PC-3 (cell line): ENCODE data around the gene MRPL14. TPM values are rescaled to one million over a fixed set of nuclear protein-coding genes. Genes with fewer than 3 reads are reported as not detected.

ENCODE experiments used
- ATAC-seq: fragments of 200-7000 bp; cut with Tn5 transposase; 2 replicates; pipeline ENCODE4 v1.9.1; 2020; ENCODE audit warnings: mild to moderate bottlenecking, moderate library complexity
- BruUV-seq: library from RNA; stranded (reverse); fragments of 400-500 nt; replicated peaks from 2 replicates; lab custom pipeline; 2021; lab: Mats Ljungman, UMichigan
- CTCF ChIA-PET: fragments of 300-600 bp; sonication (Branson Sonifier 250); formaldehyde crosslinking; loops from one replicate; lab custom pipeline; 2022; ENCODE audit warnings: antibody characterized with exemption; lab: Charles Lee
- POLR2A ChIA-PET: fragments of 300-600 bp; sonication (Branson Sonifier 250); formaldehyde crosslinking; loops from one replicate; lab custom pipeline; 2022; ENCODE audit warnings: antibody characterized with exemption; ENCODE audit not compliant: unreplicated experiment; lab: Charles Lee
- DNase-seq: peaks from one replicate; pipeline ENCODE4 v3.0.0-alpha.2; 2015
- H2AFZ ChIP-seq: fragments of 300-600 bp; sonication (generic); 2 replicates; pipeline ENCODE4 v1.6.0; 2016; ENCODE audit warnings: antibody characterized with exemption, low read length
- H3F3A ChIP-seq: fragments of 300-600 bp; sonication (generic); one replicate; pipeline ENCODE4 v1.6.0; 2017; ENCODE audit warnings: antibody characterized with exemption, low read length, control low read depth, mild to moderate bottlenecking; ENCODE audit not compliant: unreplicated experiment
- H3K27ac ChIP-seq: fragments of 300-600 bp; sonication (generic); 2 replicates; pipeline ENCODE4 v1.5.1; 2016; ENCODE audit warnings: mild to moderate bottlenecking, low read length
- H3K27me3 ChIP-seq: fragments of 300-600 bp; sonication (generic); 2 replicates; pipeline ENCODE4 v1.6.1; 2016; ENCODE audit warnings: low read length, mixed read lengths
- H3K36me3 ChIP-seq: fragments of 300-600 bp; sonication (generic); 2 replicates; pipeline ENCODE4 v1.6.1; 2016; ENCODE audit warnings: low read depth, mixed run types, low read length, mixed read lengths
- H3K4me1 ChIP-seq: fragments of 300-600 bp; sonication (generic); 2 replicates; pipeline ENCODE4 v1.5.1; 2016; ENCODE audit warnings: low read length; ENCODE audit not compliant: insufficient read depth
- H3K4me2 ChIP-seq: fragments of 300-600 bp; sonication (generic); 2 replicates; pipeline ENCODE4 v1.6.0; 2016; ENCODE audit warnings: low read length
- H3K4me3 ChIP-seq: fragments of 300-600 bp; sonication (generic); 2 replicates; pipeline ENCODE4 v1.5.1; 2016; ENCODE audit warnings: mild to moderate bottlenecking, low read length, mixed read lengths
- H3K79me2 ChIP-seq: fragments of 300-600 bp; sonication (generic); 2 replicates; pipeline ENCODE4 v1.6.1; 2017; ENCODE audit warnings: low read length, mixed read lengths
- H3K9ac ChIP-seq: fragments of 300-600 bp; sonication (generic); 2 replicates; pipeline ENCODE4 v1.6.0; 2016; ENCODE audit warnings: mild to moderate bottlenecking, low read length
- H3K9me2 ChIP-seq: fragments of 300-600 bp; sonication (generic); replicated peaks from 2 replicates; pipeline ENCODE4 v1.6.1; 2016; ENCODE audit warnings: mixed run types, low read length, mixed read lengths
- H3K9me3 ChIP-seq: fragments of 300-600 bp; sonication (generic); 2 replicates; pipeline ENCODE4 v1.6.1; 2016; ENCODE audit warnings: low read length, mixed read lengths
- H4K20me1 ChIP-seq: fragments of 300-600 bp; sonication (generic); 2 replicates; pipeline ENCODE4 v1.6.1; 2016; ENCODE audit warnings: low read length, mixed read lengths
- CTCF ChIP-seq: fragments of 300-600 bp; sonication (generic); conservative IDR thresholded peaks from 2 replicates; pipeline ENCODE4 v1.5.1; 2017; ENCODE audit warnings: antibody characterized with exemption, low read depth, mild to moderate bottlenecking, low read length
- EZH2 ChIP-seq: fragments of 300-600 bp; sonication (generic); IDR thresholded peaks from one replicate; pipeline ENCODE4 v1.6.1; 2017; ENCODE audit warnings: antibody characterized with exemption, mild to moderate bottlenecking, low read length; ENCODE audit not compliant: unreplicated experiment
- EZH2phosphoT487 ChIP-seq: fragments of 300-600 bp; sonication (generic); IDR thresholded peaks from 2 replicates; pipeline ENCODE4 v1.6.1; 2018; ENCODE audit warnings: mild to moderate bottlenecking, antibody characterized with exemption, low read length, borderline replicate concordance
- intact Hi-C: fragments of 100-400 bp; cut with micrococcal nuclease; formaldehyde crosslinking; loops from 2 replicates; pipeline ENCODE4 v1.9.0; 2023
- total RNA-seq: library from RNA; depleted of rRNA; stranded (reverse); fragments of >200 nt; gene quantifications from 2 replicates; pipeline ENCODE4 v1.2.3, GENCODE V29; 2014

The MRPL14 gene
- total RNA-seq, 1 experiment from 2014 or later: 192 TPM

GRCh38 chr6:44085219-44085618, 42.0 kb downstream of the MRPL14 start:
- DNase-seq (no peak), ATAC-seq (no peak)
- H3F3A ChIP-seq: no peaks in the 10 kb centered on the region
- TF ChIP-seq CTCF (no peak), EZH2 (no peak), EZH2phosphoT487 (no peak)
- H3K9me2 ChIP-seq: no peaks in the 10 kb centered on the region
- no peak overlapping the region for H3K4me3 ChIP-seq
- no peak overlapping the region for H3K4me2 ChIP-seq
- no peak overlapping the region for H2AFZ ChIP-seq
- H3K79me2 ChIP-seq: no peaks in the 10 kb centered on the region
- peaks cover 3% of the 10 kb centered on the region; the same call in 1 of the 2 replicates for H3K36me3 ChIP-seq
- no peaks in the 10 kb centered on the region for H4K20me1 ChIP-seq
- CTCF ChIA-PET: no interaction called here
- intact Hi-C loops: no loop called here
- BruUV-seq: no TSS peak
- no peaks in the 10 kb centered on the region for H3K27me3 ChIP-seq
- no peak overlapping the region for H3K9ac ChIP-seq
- POLR2A ChIA-PET: no interaction called here
- H3K27ac ChIP-seq: no peak overlapping the region
- H3K9me3 ChIP-seq: no peaks in the 10 kb centered on the region
- no peaks in the 10 kb centered on the region for H3K4me1 ChIP-seq

GRCh38 chr6:44084231-44085014, 42.8 kb downstream of the MRPL14 start:
- no peak overlapping the region for H3K4me3 ChIP-seq

More at GRCh38 chr6:44084231-44085014, 42.8 kb downstream of the MRPL14 start:
- H3K27me3 ChIP-seq: no peaks in the 10 kb centered on the region
- no peak overlapping the region for H3K4me2 ChIP-seq
- intact Hi-C loops: no loop called here
- H3K9me3 ChIP-seq: no peaks in the 10 kb centered on the region
- CTCF ChIA-PET: no interaction called here
- no peak for DNase-seq
- H3K27ac ChIP-seq: no peak overlapping the region
- BruUV-seq: no TSS peak
- no peak overlapping the region for H3K9ac ChIP-seq
- peaks cover 1% of the 10 kb centered on the region; the same call in 1 of the 2 replicates for H3K36me3 ChIP-seq
- no peak for ATAC-seq
- no peaks in the 10 kb centered on the region for H4K20me1 ChIP-seq
- TF ChIP-seq CTCF (no peak), EZH2 (no peak), EZH2phosphoT487 (no peak)
- H3K4me1 ChIP-seq: no peaks in the 10 kb centered on the region; the same call in 1 of the 2 replicates
- no peaks in the 10 kb centered on the region for H3K79me2 ChIP-seq
- no peaks in the 10 kb centered on the region for H3K9me2 ChIP-seq
- H3F3A ChIP-seq: no peaks in the 10 kb centered on the region
- H2AFZ ChIP-seq: no peak overlapping the region
- POLR2A ChIA-PET: no interaction called here
